NCI-H146 treated with DMSO at 0.1 percent for 48 hours (cell line): ENCODE measurements around the gene UBE2U.
"Not testable (repeated sequence)": the region's sequence is repeated elsewhere in the genome, so short reads cannot be mapped to it uniquely, and the experiment has no call there.

Experiments
- DNase-seq: peaks from one replicate; lab custom pipeline; 2025; ENCODE audit not compliant: unreplicated experiment; lab: John Stamatoyannopoulos, UW

The UBE2U gene

DNA sequence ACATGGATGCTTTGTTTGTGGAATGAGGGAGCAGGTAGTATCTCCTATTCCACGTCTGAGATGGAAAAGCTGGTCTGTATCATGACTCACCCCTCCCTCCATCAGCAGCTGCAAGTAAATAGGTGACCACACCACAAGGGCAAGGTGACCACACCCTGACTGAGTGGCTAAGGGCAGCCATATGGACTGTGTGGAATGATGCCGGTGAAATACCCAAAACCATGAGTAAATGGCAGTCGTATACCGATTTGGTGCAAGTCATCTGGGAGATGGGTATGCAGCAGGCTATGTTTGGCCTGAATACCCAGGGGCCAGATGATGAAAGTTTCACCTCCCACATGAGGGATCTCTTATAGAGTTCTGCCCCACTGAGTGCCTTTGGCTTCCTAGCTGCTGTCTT, 15.8 kb upstream of the UBE2U start:
- DNase-seq: no peak

DNA sequence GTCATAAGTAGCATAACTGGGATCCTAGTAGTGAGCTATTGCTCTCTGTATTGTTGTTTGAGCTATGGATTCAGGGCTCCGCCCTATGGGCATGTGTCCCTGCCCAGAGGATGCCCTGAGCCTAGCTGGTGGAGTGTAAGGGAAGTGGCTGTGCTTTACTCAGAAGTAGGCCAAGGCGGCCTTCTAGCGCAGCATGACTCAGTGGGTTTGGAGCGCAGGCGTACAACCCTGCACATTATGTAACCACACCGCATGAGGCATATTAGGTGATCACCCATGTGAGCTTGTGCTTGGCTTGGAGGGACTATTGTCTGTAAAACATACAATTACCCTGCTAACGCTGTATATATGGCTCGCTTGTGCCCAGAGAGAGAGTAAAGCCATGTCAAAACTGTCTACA, 11.1 kb upstream of the UBE2U start:
- no peak for DNase-seq

- no peak for DNase-seq
Measured at GRCh38 chr1:64194168-64195080, 9.0 kb upstream of the UBE2U start.

DNA sequence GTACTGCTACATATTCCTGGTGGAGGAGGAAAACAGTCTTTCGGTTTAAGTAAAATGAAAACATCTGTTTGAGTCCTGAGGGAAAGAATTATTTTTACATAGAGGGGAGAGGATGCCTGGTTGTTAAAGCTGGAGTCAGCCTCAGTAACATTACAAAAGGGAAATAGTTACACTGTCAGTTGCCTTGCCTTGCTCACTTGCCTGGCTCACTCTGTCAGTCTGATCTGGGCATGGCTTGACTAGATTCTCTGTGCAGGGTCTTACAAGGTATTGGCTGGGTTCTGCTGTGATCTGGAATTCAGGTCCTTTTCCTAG, 8.4 kb upstream of the UBE2U start:
- DNase-seq: no peak

DNA sequence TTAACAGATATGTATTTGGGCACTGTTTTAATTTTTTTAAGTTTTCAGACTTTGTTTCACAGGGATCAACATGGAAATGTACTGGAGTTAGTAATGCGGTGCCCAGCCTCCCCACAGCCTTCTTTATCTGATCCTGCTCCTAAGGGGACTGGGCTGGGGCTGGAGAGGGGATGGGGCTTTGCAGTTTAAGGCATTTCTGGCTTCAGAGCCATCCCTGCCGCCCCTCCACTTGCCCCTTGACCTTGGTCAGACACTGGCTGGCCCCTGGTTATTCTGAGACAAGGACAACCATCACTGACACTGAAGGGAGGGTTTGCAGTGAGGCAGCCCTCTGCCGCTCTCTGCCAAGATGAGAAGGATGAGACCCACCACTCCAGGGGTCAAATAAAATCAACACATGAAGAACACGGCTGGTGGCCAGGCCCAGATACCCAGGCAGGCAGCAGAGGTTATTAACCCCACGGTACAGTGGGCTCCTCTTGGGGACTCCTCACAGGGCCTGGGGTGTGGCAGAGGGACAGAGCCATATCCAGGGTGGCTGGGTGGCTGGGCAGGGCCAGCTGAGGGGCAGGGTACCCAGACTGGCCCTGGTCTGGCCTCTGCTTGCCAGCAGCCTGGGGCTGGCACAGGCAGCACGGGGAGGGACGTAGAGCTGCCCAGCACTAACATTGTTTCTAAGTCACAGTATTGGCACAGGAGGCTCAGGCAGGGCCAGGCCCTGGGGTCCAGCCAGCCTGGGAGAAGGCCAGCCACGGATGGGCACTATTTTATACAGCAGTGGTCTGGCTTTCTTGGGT, 7.2 kb upstream of the UBE2U start:
- DNase-seq: no peak

GRCh38 chr1:64197076-64197475, 6.3 kb upstream of the UBE2U start:
- no peak for DNase-seq

GRCh38 chr1:64199154-64199553, 4.3 kb upstream of the UBE2U start:
- DNase-seq: no peak

GRCh38 chr1:64200064-64200463, 3.4 kb upstream of the UBE2U start:
- DNase-seq: no peak

- DNase-seq: no peak
Measured at GRCh38 chr1:64209221-64209620, 5.8 kb downstream of the UBE2U start.

DNA sequence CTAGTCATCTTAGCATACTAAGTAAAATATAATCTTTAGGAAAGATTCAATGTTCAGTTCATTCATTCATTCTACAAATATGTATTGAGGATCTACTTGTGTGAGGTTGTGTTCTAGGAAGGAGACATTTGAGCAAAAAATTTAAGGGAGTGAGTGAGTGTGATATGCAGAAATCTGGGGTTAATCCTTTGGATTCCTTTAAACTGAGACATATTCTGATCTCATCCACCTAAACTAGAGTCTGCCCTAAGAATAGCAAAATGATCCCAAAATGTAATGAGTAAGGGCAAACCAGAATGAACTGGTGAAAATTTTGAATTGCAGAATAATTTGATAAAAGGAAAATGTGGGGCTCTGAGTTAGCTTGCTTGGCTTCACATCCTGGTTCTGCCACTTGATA, 8.6 kb downstream of the UBE2U start:
- DNase-seq: no peak

DNA sequence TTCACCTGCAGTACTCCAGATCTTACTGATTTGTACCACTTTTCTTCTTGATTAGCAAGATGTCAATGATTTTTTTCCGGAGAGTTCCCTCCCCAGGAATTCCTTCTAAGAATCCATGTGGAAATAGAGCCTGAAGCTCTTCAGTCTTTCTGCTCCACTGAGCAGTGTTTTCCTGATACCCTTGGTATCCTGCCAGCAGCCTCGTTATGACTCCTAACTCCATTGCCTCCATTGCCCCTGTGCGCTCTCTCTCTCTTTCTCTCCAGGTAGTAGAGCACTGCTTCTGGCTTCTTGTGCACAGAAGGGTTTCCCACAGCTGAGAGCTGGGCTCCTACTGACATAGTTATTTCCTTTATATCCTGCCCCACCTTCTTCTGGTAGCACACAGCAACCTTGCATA, 12.2 kb downstream of the UBE2U start:
- no peak for DNase-seq

GRCh38 chr1:64220241-64220640, 16.8 kb downstream of the UBE2U start:
- DNase-seq: no peak

GRCh38 chr1:64223329-64224151, 20.1 kb downstream of the UBE2U start:
- no peak for DNase-seq

DNA sequence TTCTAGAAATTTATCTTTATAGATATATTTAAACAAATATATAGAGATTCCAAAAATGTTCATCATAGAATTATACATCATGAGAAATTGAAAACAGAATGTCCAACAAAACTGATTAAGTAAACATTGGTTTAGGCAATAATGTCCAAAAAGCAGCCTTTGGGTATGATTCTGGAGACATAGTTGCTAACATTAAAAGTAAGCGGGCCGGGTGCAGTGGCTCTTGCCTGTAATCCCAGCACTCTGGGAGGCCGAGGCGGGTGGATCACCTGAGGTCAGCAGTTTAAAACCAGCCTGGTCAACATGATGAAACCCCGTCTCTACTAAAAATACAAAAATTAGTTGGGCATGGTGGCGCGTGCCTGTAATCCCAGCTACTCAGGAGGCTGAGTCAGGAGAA, 20.8 kb downstream of the UBE2U start:
- not testable (repeated sequence) for DNase-seq

DNA sequence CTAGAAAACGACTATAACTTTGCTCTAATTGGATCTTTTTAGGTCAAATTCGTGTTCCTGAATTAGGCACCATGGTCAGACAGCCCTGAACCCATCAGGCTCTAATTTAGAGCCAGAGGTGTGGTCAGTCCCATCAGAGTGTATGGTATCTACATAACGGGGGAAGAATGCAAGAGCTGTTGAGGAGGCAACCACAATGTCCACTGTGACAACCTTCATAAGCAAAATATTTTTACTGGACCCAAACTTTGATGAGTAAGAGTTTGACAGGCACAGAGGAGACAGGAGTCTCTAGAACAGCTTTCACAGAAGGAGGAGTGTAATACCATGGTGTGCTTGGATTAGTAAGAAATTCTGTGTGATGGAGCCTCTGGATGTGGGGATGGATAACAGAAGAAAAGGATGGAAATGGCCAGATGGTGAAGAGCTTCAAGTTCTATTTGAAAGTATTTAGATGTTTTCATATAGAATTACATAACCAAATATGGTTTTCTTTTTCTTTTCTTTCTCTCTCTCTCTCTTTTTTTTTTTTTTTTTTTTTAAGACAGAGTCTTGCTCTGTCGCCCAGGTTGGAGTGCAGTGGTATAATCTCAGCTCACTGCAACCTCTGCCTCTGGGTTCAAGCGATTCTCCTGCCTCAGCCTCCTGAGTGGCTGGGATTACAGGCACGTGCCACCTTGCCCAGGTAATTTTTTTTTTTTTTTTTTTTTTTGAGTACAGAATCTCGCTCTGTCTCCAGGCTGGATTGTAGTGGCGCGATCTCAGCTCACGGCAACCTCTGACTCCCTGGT, 24.9 kb downstream of the UBE2U start:
- DNase-seq: no peak

DNA sequence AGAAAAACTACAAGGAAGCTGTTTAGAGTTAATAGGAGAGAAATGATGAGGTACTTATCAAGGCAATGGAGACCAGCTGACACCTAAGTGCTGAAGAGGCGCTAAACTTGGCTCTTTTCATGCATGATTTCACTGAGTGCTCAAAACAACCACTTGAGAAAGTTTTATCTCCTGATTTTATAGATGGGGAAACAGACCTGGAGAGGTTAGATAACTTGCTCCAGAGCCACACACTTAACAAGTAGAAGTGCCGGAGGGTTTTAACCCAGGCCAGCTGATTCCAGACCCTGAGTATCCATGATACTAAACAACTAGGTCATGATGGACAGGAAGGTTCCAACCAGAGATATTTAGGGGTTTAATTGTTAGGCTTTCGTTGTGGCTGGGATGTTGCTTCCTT, 25.9 kb downstream of the UBE2U start:
- DNase-seq: no peak

DNA sequence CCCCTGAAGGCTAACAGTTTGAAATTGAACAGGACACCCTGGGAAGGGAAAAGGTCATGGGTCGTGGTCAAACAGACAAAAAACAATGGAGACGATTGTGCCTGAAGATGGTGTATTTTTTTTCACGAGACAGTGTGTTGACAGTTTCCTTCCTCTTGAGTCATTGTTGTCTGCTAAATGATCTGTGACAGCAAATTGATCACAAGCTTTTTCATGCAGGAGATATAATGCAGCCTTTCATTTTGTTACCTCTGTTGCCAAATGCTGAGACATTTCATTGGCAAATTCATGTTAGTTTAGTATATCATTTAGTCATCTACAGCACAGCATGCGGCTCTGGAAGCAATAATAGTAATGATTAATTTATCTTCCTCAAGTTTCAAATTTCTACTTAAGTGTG, 27.7 kb downstream of the UBE2U start:
- DNase-seq: peak; percentile 13

DNA sequence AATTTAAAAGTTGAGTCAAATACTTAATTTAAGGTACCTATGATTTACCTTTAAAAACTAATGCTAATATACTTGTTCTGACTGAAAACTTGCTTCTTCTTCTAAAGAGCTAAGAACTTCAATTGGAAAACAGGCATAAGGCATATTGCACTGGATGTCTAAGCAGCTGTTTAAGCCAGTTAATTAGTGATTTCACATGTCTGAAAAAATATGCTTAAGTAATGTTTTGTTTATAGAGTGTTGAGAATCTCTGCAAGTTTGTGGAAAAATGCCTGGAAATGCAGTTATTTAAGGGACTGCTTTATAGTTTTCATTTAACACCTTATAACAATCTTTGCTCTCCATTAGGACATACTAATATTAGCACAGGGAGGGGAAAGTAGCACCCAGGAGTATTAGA, 28.2 kb downstream of the UBE2U start:
- DNase-seq: no peak

DNA sequence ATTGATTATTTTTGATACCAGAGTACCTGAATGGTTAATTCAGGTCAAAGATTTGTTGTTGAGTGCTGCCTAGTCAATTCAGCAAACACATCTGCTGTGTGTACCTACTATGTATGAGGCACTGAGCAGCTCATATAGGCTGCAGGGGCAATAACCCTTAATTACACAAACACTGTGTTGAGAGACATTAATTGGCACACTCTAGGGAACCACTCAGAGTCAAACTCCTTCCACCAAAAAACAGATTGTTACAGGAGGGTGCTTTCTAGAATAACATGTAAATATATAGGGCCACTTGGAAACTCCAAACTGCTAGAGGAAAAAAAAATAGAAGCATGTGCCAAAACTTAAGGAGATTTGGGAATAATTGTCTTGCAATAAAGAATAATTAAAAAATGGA, 31.3 kb downstream of the UBE2U start:
- no peak for DNase-seq

GRCh38 chr1:64235181-64235580, 31.8 kb downstream of the UBE2U start:
- DNase-seq: no peak

- DNase-seq: no peak
Measured at GRCh38 chr1:64235910-64236309, 32.5 kb downstream of the UBE2U start.
